IgD-negative memory B cell (primary cell): ENCODE measurements around the gene PLCG1. TPM values are rescaled to one million over a fixed set of nuclear protein-coding genes. Genes with fewer than 3 reads are reported as not detected.

Source experiments
- H3K27ac Mint-ChIP-seq, 3 donors: one replicate each; pipeline ENCODE4 v1.8.0; 2020 to 2022; ENCODE audit warnings: mild to moderate bottlenecking in 3 of 3, mixed read lengths in 3 of 3, moderate library complexity in 1 of 3
- H3K27me3 Mint-ChIP-seq: one replicate; pipeline ENCODE4 v1.8.0; 2021; ENCODE audit warnings: mixed read lengths
- H3K36me3 Mint-ChIP-seq: one replicate; pipeline ENCODE4 v1.8.0; 2020; ENCODE audit warnings: mild to moderate bottlenecking, mixed read lengths
- H3K4me1 Mint-ChIP-seq, 3 donors: one replicate each; pipeline ENCODE4 v1.8.0; 2020 to 2022; ENCODE audit warnings: mixed read lengths in 3 of 3, mild to moderate bottlenecking in 1 of 3
- H3K4me3 Mint-ChIP-seq, 4 donors: one replicate each; pipeline ENCODE4 v1.8.0; 2020 to 2022; ENCODE audit warnings: mild to moderate bottlenecking in 4 of 4, mixed read lengths in 4 of 4, moderate library complexity in 3 of 4
- H3K9me3 Mint-ChIP-seq, 3 donors: one replicate each; pipeline ENCODE4 v1.8.0; 2020 to 2021; ENCODE audit warnings: mixed read lengths in 3 of 3, mild to moderate bottlenecking in 1 of 3
- polyA plus RNA-seq: library from polyadenylated mRNA; unstranded; fragments of 300-500 nt; fragmentation: Illumina TruSeq; gene quantifications from one replicate; pipeline ENCODE4 v1.2.3, GENCODE V29; 2021

The PLCG1 gene
- polyA plus RNA-seq, 1 donor from 2014 or later, result 12.8 TPM

GRCh38 chr20:41183831-41184230 is 46.5 kb downstream of the PLCG1 start:
- no peaks in the 10 kb centered on the region for H3K27me3 Mint-ChIP-seq
- H3K4me3 Mint-ChIP-seq, result no peak overlapping the region
- no peaks in the 10 kb centered on the region for H3K4me1 Mint-ChIP-seq
- H3K9me3 Mint-ChIP-seq, result no peaks in the 10 kb centered on the region
- H3K27ac Mint-ChIP-seq, result no peak overlapping the region
- H3K36me3 Mint-ChIP-seq, result peaks cover 4% of the 10 kb centered on the region

- Mint-ChIP-seq H3K36me3 (peaks cover 4% of the 10 kb centered on the region), H3K9me3 (no peaks in the 10 kb centered on the region), H3K4me3 (no peak overlapping the region), H3K27me3 (no peaks in the 10 kb centered on the region), H3K27ac (no peak overlapping the region), H3K4me1 (no peaks in the 10 kb centered on the region)
Measured at GRCh38 chr20:41185013-41185757, 47.8 kb downstream of the PLCG1 start.

- Mint-ChIP-seq H3K4me1 (no peaks in the 10 kb centered on the region), H3K27ac (no peak overlapping the region), H3K27me3 (no peaks in the 10 kb centered on the region), H3K36me3 (peaks cover 2% of the 10 kb centered on the region), H3K9me3 (peaks cover 1 to 12% (median 7%) of the 10 kb centered on the region in 3 donors), H3K4me3 (no peak overlapping the region)
Measured at GRCh38 chr20:41187668-41188067, 50.3 kb downstream of the PLCG1 start.

GRCh38 chr20:41191562-41192500 is 54.5 kb downstream of the PLCG1 start:
- H3K4me1 Mint-ChIP-seq, result peaks cover 0 to 2% (median 0%) of the 10 kb centered on the region in 3 donors
- no peak overlapping the region for H3K27ac Mint-ChIP-seq
- peaks cover 6% of the 10 kb centered on the region for H3K36me3 Mint-ChIP-seq
- peaks cover 5 to 21% (median 14%) of the 10 kb centered on the region in 3 donors for H3K9me3 Mint-ChIP-seq
- no peaks in the 10 kb centered on the region for H3K27me3 Mint-ChIP-seq
- H3K4me3 Mint-ChIP-seq, result no peak overlapping the region

- no peak overlapping the region for H3K27ac Mint-ChIP-seq
- peaks cover 5 to 21% (median 14%) of the 10 kb centered on the region in 3 donors for H3K9me3 Mint-ChIP-seq
- H3K36me3 Mint-ChIP-seq, result peaks cover 6% of the 10 kb centered on the region
- no peak overlapping the region for H3K4me3 Mint-ChIP-seq
- no peaks in the 10 kb centered on the region for H3K27me3 Mint-ChIP-seq
- H3K4me1 Mint-ChIP-seq, result peaks cover 0 to 2% (median 0%) of the 10 kb centered on the region in 3 donors
Measured at GRCh38 chr20:41192575-41192974, 55.2 kb downstream of the PLCG1 start.

- H3K9me3 Mint-ChIP-seq, result peaks cover 5 to 20% (median 13%) of the 10 kb centered on the region in 3 donors
- H3K4me1 Mint-ChIP-seq, result peaks cover 0 to 2% (median 0%) of the 10 kb centered on the region in 3 donors
- H3K27me3 Mint-ChIP-seq, result no peaks in the 10 kb centered on the region
- H3K4me3 Mint-ChIP-seq, result no peak overlapping the region
- peaks cover 10% of the 10 kb centered on the region for H3K36me3 Mint-ChIP-seq
- H3K27ac Mint-ChIP-seq, result no peak overlapping the region
Measured at GRCh38 chr20:41196653-41197225, 59.4 kb downstream of the PLCG1 start.

GRCh38 chr20:41198443-41198842 is 61.1 kb downstream of the PLCG1 start:
- Mint-ChIP-seq H3K4me3 (no peak overlapping the region), H3K27ac (no peak overlapping the region), H3K36me3 (peaks cover 15% of the 10 kb centered on the region), H3K4me1 (peaks cover 0 to 2% (median 0%) of the 10 kb centered on the region in 3 donors), H3K27me3 (no peaks in the 10 kb centered on the region), H3K9me3 (peaks cover 2 to 16% (median 9%) of the 10 kb centered on the region in 3 donors)

GRCh38 chr20:41200446-41201202 is 63.3 kb downstream of the PLCG1 start:
- no peaks in the 10 kb centered on the region for H3K27me3 Mint-ChIP-seq
- no peak overlapping the region for H3K4me3 Mint-ChIP-seq
- H3K4me1 Mint-ChIP-seq, result peaks cover 0 to 2% (median 0%) of the 10 kb centered on the region in 3 donors
- H3K27ac Mint-ChIP-seq, result no peak overlapping the region
- H3K9me3 Mint-ChIP-seq, result peaks cover 2 to 12% (median 4%) of the 10 kb centered on the region in 3 donors
- H3K36me3 Mint-ChIP-seq, result peaks cover 11% of the 10 kb centered on the region

GRCh38 chr20:41201760-41202159 is 64.4 kb downstream of the PLCG1 start:
- Mint-ChIP-seq H3K9me3 (peaks cover 2 to 12% (median 4%) of the 10 kb centered on the region in 3 donors), H3K36me3 (peaks cover 11% of the 10 kb centered on the region), H3K27ac (no peak overlapping the region), H3K27me3 (no peaks in the 10 kb centered on the region), H3K4me1 (no peaks in the 10 kb centered on the region), H3K4me3 (no peak overlapping the region)

GRCh38 chr20:41202426-41202825 is 65.1 kb downstream of the PLCG1 start:
- Mint-ChIP-seq H3K36me3 (peaks cover 11% of the 10 kb centered on the region), H3K4me1 (no peaks in the 10 kb centered on the region), H3K4me3 (no peak overlapping the region), H3K27ac (no peak overlapping the region), H3K27me3 (no peaks in the 10 kb centered on the region), H3K9me3 (peaks cover 2 to 12% (median 4%) of the 10 kb centered on the region in 3 donors)

- no peaks in the 10 kb centered on the region for H3K4me1 Mint-ChIP-seq
- peaks cover 11% of the 10 kb centered on the region for H3K36me3 Mint-ChIP-seq
- H3K4me3 Mint-ChIP-seq, result no peak overlapping the region
- peaks cover 2 to 8% (median 5%) of the 10 kb centered on the region in 3 donors for H3K9me3 Mint-ChIP-seq
- no peaks in the 10 kb centered on the region for H3K27me3 Mint-ChIP-seq
- no peak overlapping the region for H3K27ac Mint-ChIP-seq
Measured at GRCh38 chr20:41203660-41204059, 66.3 kb downstream of the PLCG1 start.

GRCh38 chr20:41204304-41205265 is 67.2 kb downstream of the PLCG1 start:
- Mint-ChIP-seq H3K36me3 (peaks cover 7% of the 10 kb centered on the region), H3K27ac (no peak overlapping the region), H3K4me3 (no peak overlapping the region), H3K9me3 (peaks cover 0 to 3% (median 0%) of the 10 kb centered on the region in 3 donors), H3K4me1 (no peaks in the 10 kb centered on the region), H3K27me3 (no peaks in the 10 kb centered on the region)

GRCh38 chr20:41205313-41205712 is 68.0 kb downstream of the PLCG1 start:
- Mint-ChIP-seq H3K27ac (no peak overlapping the region), H3K4me3 (peak overlapping the region in 1 of 4 donors; percentile 47), H3K36me3 (peaks cover 8% of the 10 kb centered on the region), H3K4me1 (no peaks in the 10 kb centered on the region), H3K27me3 (no peaks in the 10 kb centered on the region), H3K9me3 (peaks cover 0 to 3% (median 0%) of the 10 kb centered on the region in 3 donors)
